ENCODE results near the gene ANKRD13A.
A peak's percentile ranks its signal among the peaks of the same experiment; 100 is the strongest.
"Not testable (repeated sequence)": the region's sequence is repeated elsewhere in the genome, so short reads cannot be mapped to it uniquely, and the experiment has no call there.

The ANKRD13A gene

DNA sequence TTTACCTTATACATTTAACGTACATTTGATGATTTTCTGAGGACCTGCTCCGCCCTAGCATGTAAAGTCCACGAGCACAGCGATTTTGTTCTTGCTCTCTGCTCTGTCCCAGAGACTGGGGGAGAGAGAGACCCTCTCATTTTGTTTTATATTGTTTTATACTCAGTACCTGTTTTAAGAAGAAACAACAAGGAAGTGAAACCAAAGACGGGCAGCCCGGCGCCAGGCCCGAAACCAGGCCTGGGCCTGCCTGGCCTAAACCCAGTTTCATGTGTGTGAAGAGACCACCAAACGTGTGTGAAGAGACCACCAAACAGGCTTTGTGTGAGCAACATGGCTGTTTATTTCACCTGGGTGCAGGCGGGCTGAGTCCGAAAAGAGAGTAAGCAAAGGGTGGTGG is 49.8 kb downstream of the ANKRD13A start:
- DNase-seq, result not testable (repeated sequence)

DNA sequence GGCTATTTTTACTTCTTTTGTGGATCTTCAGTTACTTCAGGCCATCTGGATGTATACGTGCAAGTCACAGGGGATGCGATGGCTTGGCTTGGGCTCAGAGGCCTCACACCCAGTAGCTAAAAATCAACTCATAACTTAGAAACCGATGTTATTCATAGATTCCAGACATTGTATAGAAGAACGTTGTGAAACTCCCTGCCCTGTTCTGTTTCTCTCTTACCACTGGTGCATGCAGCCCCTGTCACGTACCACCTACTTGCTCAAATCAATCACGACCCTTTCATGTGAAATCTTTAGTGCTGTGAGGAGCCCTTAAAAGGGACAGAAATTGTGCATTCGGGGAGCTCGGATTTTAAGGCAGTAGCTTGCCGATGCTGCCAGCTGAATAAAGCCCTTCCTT is 50.4 kb downstream of the ANKRD13A start:
- DNase-seq, result not testable (repeated sequence)

DNA sequence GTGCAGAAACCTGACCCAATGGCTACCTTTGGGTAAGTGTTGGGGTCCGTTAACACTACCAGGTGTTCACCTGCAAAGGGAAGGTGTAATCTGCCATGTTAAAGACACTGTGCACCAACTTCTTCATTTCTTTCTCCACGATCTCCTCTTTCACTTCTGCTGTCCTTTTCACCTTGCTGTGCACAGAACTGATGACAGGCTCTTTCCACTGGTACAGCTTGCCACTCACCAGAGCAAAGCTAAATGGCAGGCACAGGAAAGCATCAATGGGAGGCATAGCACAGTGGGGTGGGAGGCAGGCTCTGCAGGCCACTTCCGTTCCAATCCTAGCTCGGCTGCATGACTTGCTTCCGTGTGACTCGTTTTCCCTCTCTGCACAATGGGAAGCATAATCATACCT is 51.7 kb downstream of the ANKRD13A start:
- DNase-seq, result no peak

DNA sequence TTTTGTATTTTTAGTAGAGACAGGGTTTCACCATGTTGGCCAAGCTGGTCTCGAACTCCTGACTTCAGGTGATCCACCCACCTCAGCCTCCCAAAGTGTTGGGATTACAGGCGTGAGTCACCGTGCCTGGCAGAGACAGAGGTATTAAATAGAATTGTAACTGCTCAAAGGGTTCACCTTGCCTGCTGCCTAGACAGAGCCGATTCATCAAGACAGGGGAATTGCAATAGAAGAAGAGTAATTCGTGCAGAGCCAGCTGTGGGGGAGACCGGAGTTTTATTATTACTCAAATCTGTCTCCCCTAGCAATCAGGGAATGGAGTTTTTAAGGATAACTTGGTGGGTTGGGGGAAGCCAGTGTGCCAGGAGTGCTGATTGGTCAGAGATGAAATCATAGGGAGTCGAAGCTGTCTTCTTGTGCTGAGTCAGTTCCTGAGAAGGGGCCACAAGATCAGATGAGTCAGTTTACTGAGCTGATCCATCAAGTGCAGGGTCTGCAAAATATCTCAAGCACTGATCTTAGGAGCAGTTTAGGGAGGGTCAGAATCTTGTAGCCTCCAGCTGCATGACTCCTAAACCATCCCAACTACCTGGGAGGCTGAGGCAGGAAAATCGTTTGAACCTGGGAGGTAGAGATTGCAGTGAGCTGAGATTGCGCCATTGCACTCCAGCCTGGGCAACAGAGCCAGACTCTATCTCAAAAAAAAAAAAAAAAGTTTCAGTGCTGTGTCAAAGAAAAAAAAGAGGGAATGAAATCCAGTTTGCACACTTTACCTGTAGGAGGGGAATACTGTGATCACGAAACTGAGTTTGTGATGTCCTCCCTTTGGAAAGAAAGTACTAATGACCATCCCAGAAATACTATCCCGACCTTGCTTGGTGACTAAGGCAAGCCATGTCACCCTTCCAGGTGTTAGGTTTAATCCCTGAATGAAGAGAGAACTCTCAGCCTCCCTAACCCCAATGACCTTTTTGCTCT is 56.4 kb downstream of the ANKRD13A start:
- not testable (repeated sequence) for DNase-seq

DNA sequence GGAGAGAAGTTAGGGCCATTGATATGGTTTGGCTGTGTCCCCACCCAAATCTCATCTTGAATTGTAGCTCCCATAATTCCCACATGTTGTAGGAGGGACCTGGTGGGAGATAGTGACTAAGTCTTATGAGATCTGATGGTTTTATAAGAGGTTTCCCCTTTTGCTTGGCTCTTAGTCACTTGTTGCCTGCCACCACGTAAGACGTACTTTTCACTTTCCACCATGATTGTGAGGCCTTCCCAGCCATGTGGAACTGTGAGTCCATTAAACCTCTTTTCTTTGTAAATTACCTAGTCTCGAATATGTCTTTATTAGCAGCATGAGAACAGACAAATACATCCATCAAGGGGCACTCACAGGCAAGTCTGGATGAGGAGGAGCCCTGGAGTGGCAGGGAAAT is 57.4 kb downstream of the ANKRD13A start:
- not testable (repeated sequence) for DNase-seq

DNA sequence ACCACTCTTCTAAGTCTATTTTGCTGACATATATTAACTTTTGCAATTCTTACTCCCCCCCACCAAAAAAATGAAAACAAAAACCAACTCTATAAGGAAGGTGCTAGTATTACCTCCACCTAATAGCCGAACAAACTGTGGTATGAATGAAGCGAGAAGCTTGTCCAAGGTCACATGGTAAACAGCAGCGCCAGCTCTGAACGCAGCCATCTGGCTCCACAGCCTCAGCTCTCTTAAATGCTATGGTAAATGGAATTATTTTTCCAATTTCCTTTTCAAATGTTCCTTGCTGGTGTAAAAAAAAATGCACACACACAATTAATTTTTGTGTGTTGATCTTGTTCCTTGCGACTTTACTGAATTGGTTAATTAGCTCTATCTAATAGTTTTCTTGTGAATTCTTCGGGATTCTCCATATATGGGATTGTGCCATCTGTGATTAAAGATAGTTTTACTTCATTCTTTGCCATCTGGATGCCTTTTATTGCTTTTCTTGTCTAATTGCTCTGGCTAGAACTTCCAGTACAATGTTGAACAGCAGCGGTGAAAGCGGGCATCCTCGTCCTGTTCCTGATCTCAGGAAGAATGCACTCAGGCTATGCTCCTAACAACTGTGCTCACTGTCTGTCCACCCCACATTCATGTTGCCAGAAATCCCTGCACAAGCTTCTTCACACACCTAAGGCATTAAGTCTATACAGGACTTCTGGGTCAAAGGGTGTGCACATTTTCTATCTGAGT is 59.8 kb downstream of the ANKRD13A start:
- DNase-seq, result no peak

DNA sequence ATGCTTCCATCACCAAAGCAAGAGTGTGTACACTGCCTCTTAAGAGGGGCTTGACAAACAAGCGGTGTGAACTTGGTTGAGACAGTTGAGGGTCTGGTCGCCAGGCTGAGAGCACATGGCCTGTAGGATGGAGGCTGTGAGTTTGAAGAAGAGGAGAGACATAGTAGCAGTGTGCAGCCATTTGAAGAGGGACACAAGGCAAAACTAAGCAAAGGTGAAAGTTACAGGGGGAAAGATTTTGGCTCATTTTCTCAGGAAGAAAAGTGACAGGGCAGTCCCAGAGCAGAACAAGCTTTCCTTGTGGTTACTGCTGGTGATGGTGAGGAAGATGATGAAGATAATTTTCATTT is 60.4 kb downstream of the ANKRD13A start:
- DNase-seq, result no peak

DNA sequence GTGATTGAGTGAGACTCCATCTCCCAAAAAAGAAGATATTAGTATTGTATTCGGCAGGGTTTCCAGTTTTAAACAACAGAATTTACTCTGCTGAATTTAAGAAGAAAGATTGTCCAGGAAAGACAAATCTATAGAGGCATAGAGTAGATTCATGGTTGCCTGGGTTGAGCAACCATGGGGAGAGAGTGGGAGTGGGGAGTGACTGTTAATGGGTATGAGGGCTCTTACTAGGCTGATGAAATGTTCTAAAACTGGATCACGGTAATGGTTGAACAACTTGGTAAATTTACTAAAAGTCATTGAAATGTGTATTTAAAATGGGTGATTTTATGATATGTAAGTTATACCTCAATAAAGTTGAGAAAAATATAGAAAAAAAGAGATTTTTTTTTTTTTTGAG is 63.0 kb downstream of the ANKRD13A start:
- no peak for DNase-seq

DNA sequence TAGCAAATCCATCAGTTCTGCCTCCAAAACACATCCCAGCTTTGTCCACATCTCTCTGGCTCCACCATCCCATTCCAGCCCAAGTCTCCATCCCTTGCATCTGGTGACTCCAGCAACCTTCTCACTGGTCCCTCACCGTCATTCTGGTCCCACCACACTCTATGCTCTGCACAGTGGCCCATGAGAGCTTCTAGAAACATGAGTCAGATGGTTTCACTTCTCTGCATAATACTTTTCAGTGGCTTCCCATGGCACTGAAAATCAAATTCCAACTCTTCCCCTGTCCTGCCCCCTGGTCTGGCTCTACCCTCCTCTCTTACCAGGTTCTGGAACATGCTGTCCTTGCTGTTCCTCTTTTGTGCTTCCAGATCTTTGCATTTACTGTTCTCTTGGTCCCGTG is 66.3 kb downstream of the ANKRD13A start:
- DNase-seq, result no peak

DNA sequence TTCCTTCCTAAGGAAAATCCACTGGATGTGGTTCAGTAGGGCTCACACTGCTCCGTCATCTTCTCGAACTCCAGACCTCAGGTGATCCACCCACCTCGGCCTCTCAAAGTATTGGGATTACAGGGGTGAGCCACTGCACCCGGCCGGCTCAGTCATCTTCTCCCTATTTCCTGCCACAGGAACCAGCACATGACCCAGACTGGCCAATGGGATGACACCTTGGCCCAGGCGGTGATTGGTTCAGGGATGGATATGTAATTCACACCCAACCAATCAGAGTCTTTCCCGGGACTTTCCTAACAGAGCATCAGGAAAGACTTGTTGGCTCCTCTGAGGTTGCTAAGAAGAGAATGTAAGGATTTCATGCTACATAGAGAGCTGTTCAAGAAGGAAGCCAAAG is 68.3 kb downstream of the ANKRD13A start:
- no peak for DNase-seq

DNA sequence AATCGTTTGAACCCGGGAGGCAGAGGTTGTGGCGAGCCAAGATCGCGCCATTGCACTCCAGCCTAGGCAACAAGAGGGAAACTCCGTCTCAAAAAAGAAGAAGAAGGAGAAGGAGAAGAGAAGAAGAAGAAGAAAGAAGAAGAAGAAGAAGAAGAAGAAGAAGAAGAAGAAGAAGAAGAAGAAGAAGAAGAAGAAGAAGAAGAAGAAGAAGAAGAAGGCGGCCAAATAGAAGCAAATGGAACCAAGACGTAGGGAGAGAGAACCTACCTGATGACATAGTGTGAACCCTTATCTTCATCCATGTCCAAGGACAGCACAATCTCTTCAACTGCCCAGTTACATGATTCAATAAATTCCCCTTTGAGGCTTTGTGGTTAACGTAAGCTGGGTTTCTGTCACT is 68.9 kb downstream of the ANKRD13A start:
- not testable (repeated sequence) for DNase-seq

DNA sequence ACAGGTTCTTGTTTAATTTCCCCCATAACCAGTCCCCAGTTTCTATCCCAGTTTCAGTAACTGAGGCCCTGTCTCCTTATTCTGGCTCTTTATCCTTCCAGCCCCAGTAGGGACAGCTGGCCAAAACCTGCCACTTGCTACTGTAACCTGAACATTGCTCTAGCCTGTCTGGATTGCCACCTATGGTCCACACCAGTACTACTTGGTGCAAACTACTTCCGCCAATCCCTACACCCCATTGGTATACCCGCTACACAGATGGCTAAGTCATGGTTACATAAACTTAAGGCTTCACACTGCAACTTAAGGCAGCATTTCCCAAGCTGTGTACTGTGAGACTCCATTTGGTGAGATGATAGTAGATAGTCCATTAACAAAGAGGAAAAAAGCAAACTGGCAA is 69.4 kb downstream of the ANKRD13A start:
- DNase-seq, result no peak

DNA sequence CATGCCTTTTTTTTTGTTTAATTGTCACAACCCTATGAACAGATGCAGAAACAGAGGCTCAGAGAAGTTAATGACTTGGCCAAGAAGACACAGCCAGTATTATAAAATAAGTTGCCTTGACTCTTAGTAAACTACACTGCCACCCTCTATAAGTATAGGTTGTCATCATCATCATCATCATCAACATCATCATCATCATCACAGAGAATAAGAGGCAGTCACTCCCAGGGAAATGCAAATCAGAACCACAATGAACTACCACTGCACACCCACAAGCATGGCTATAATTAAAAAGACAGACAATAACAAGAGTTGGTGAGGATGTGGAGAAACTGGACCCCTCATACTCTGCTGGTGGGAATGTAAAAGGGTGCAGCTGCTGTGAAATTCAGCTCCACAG is 72.3 kb downstream of the ANKRD13A start:
- DNase-seq, result no peak

DNA sequence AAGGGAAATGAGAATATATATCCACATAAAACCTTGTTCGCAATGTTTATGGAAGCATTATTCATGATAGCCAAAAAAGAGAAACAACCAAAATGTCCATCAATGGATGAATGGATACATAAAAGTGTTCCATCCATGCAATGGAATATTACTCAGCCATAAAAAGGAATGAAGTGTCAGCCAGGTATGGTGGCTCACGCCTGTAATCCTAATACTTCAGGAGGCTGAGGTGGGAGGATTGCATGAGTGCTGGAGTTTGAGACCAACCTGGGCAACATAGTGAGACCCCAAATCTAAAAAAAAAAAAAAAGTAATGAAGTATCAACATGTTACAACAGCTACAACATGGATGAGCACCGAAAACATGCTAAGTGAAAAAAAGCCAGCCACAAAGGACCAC is 72.7 kb downstream of the ANKRD13A start:
- DNase-seq, result no peak

DNA sequence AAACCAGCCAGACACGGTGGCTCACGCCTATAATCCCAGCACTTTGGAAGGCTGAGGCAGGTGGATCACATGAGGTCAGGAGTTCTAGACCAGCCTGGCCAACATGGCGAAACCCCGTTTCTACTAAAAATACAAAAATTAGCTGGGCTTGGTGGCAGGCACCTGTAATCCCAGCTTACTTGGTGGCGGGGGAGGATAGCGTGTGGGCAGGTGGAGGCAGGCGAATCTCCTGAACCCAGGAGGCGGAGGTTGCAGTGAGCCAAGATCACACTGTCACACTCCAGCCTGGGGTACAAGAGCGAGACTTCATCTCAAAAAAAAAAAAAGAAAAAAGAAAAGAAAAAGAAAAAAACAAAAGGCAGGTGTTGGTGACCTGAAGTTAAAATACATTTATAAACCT is 73.4 kb downstream of the ANKRD13A start:
- DNase-seq, result not testable (repeated sequence)

DNA sequence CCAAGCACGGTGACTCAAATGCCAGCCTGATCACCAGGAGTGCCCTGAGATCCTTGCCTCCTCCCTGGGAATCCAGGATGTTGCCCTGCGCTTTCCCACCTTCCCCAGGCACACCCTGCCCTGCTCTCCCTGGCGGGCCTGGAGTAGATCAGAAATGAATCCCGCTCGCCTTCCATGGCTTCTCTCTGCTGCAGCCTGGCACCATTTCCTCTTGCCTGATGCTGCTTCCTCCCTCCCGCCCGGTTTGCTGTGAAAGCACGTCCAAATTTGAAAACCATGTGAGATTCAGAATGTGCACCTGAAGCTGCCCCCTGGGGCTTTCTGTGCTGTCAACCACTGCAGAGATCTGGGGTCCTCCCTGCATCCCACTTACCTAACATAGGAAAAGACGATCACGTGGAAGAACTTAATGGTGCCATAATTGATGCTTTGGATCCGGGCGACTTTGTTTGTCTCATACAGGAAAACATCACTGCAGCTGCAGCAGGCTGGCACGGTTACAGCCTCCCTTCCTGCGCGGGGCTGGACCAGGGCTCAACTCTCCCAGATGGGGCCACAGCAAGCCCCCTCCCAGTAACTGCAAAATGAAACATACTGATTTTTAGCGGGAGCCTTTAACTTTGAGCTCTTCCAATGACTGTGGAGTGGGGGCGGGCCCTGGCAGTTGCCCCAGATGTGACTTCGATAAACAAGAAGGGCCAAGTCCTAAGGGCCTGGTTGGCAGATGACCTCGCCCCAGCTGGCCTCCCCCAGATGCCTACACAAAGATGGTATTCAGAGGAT is 74.0 kb downstream of the ANKRD13A start:
- peak; percentile 11 to 13 for DNase-seq

DNA sequence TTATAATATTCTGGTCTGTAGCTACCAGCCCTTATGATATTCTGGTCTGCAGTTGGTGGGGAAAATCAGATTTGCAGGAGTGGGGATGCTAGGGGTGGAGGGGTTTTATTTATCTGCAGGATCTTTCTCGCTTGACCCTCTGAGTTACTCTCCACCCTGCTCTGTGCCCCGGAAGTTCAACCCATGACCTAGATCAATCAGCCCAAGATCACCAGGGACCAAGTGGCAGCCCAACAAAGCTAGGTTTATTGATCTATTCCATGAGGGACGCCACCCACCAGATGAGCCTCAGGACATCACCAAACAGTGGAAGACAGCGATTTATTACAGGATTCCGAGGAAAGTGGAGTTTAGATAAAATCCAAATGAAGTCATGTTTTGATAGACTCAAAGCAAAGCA is 74.9 kb downstream of the ANKRD13A start:
- DNase-seq, result no peak

DNA sequence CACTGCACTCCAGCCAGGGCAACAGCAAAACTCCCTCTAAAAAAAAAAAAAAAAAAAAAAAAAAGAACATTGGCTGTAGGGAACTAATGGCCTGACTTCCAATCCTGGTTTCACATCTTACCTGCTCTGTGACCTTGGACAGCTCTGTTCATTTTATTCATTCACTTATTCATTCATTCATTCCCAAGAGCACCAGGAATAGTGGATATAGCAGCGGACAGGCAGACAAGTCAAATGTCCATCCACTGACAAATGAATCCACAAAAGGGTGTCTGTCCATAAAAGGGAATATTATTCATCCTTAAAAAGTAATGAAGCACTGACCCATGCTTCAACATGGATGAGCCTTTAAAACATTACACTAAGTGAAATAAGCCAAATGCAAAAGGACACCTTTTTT is 76.7 kb downstream of the ANKRD13A start:
- DNase-seq, result no peak

DNA sequence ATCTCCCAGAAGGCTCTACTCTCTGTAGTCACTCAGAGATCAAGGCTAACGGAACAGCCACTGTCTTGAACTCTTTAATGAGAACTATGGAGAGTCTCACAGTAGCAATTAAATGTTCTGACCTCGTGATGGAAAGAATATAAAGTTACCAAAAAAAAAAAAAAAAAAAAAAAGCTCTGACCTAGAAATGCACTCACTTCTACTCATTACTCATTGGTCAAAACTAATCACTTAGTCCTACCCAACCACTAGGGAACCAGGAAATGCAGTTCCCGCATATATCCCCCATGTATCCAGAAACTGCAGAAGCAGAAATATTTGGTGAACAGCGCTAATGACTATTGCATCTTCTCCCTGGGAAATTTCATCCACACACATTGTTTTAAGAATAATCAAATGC is 78.6 kb downstream of the ANKRD13A start:
- no peak for DNase-seq

DNA sequence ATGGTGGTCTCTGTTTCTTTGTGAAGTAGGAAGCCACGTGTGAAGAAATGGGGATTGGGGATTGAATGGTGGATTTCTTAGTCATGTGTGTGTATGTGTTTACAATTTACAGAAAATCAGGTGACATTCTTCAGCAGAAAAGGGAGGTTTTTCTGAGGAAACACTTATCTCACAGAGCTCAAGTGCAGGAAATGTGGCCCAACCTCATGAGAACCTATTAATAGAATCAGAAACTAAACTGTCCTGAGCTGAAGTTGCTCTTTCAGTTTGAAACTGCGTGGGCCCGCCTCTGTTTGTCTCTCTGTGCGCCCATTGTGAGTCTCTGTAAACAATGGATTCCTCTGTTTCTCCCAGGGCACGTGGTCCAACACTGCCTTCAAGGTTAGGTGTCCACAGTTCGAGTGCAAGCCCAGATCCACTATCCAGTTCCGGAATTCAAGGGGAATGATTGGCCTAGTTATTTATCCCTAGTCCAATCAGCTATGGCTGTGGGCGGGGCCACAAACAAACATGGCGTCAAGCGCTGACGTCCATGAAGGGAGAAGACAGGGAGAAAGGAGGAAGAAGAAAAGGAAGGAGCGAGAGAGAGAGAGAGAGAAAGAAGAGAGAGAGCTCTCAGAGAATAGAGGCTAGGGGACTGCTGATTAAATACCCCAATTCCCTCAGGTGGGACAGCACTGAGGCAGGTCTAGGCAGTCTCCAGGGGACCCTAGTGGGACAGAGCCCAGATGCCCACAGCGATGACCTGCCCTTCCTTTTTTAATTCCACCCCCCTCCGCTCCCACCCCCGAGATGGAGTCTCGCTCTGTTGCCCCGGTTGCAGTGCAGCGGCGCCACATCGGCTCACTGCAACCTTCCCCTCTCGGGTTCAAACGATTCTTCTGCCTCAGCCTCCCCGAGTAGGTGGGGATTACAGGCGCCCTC is 80.5 kb downstream of the ANKRD13A start:
- DNase-seq, result peak; percentile 60 to 66

DNA sequence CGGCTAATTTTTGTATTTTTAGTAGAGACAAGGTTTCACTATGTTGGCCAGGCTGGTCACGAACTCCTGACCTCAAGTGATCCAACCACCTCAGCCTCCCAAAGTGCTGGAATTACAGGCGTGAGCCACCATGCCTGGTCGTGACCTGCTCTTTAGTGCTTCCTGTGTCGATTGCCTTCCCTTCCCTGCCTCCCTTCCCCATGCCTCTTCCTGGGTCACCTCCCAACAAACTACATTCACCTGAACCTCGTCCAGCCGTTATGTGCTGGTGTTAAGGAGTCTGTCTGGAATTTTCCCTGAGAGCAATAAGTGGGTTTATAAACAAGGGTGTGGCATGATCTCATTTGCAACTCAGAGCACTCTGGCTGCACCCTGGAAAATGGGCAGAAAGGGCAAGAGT is 81.2 kb downstream of the ANKRD13A start:
- no peak for DNase-seq

DNA sequence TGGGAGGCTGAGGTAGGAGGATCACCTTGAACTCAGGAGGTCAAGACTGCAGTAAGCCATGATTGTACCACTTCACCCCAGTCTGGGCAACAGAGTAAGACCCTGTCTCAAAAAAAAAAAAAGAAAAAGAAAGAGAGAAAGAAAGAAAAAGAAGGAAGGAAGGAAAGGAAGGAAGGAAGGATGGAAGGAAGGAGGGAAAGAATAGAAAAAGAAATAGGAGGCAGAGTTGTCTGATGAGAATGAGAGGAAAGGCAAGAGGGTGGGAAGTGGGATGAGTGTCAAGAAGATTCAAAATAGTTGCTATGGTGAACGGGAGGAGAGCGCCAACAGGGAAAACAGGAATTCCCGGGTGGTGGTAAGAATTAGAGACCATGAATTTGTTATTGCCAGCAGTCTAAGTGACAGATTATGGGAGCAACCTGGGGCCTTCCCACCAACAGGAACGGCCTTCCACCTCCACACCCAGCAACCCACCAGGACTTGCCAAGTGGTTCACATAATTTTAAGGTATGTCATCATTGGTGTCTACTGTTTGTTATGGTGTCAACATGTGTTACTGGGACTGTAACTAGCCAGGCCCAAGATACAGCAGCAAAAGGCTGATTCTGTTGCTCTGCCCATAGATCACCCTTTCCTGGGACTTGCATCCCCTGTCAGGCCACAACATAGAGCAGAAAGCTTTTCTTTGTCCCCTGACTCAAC is 85.2 kb downstream of the ANKRD13A start:
- no peak for DNase-seq

All from activated CD4-positive, alpha-beta T cell treated with anti-CD3 and anti-CD28 coated beads, Interleukin-2, amount 50 U/mL, for 4 hours (primary cell).